H1 (cell line): ENCODE data around the gene PIK3R6. TPM values are rescaled to one million over a fixed set of nuclear protein-coding genes. Genes with fewer than 3 reads are reported as not detected.

Experiments used
- CTCF ChIA-PET: fragments of 300-600 bp; sonication (Branson Sonifier 250); formaldehyde crosslinking; loops from one replicate; lab custom pipeline; 2021; ENCODE audit not compliant: partially characterized antibody; lab: Charles Lee
- POLR2A ChIA-PET: fragments of 300-600 bp; sonication (Branson Sonifier 250); formaldehyde crosslinking; loops from one replicate; lab custom pipeline; 2021; ENCODE audit warnings: inconsistent platforms; ENCODE audit not compliant: partially characterized antibody; lab: Charles Lee
- DNase-seq, 2 experiments: peaks; one replicate each; pipeline versions ENCODE4 v3.0.0 to v3.0.0-alpha.2; 2010 to 2022; ENCODE audit warnings: low spot score in 2 of 2, low read depth in 1 of 2, mixed read lengths in 1 of 2
- FAIRE-seq: peaks from 2 replicates; lab custom pipeline; 2011; peaks lifted over from hg19 to GRCh38; lab: Jason Lieb, UNC
- H2AFZ ChIP-seq: 2 replicates; pipeline ENCODE4 v1.8.1; 2012; ENCODE audit warnings: low read length, inconsistent platforms
- H2AK5ac ChIP-seq: 2 replicates; pipeline ENCODE4 v1.6.1; 2013; ENCODE audit warnings: low read depth, low read length
- H2BK120ac ChIP-seq: replicated peaks from 2 replicates; pipeline ENCODE3; 2013; ENCODE audit warnings: low read depth, low read length, inconsistent platforms
- H2BK12ac ChIP-seq: 2 replicates; pipeline ENCODE4 v1.6.1; 2013; ENCODE audit warnings: low read depth, low read length
- H2BK15ac ChIP-seq: 2 replicates; pipeline ENCODE4 v1.6.1; 2013; ENCODE audit warnings: low read length
- H2BK20ac ChIP-seq: 2 replicates; pipeline ENCODE4 v1.6.1; 2013; ENCODE audit warnings: low read length
- H2BK5ac ChIP-seq: 2 replicates; pipeline ENCODE4 v1.6.1; 2013; ENCODE audit warnings: low read depth, low read length
- H3K14ac ChIP-seq: 2 replicates; pipeline ENCODE4 v1.6.1; 2013; ENCODE audit warnings: inconsistent platforms; ENCODE audit not compliant: insufficient read length
- H3K18ac ChIP-seq: 2 replicates; pipeline ENCODE4 v1.6.1; 2013; ENCODE audit warnings: low read length; ENCODE audit errors: extremely low read depth
- H3K23ac ChIP-seq: 2 replicates; pipeline ENCODE4 v1.6.1; 2013; ENCODE audit warnings: inconsistent platforms; ENCODE audit not compliant: insufficient read length
- H3K23me2 ChIP-seq: 2 replicates; pipeline ENCODE4 v1.6.1; 2013; ENCODE audit warnings: low read depth, low read length
- H3K27ac ChIP-seq: 2 replicates; pipeline ENCODE4 v1.6.1; 2011; ENCODE audit warnings: low read depth, low read length, inconsistent platforms
- H3K27me3 ChIP-seq, 4 experiments: replicated peaks in 1 of 4; 1 replicate in 1 of 4; 2 replicates in 3 of 4; pipeline versions ENCODE4 v1.6.1 to v1.8.1; 2011 to 2013; ENCODE audit warnings: low read length in 3 of 4, mild to moderate bottlenecking in 3 of 4, inconsistent platforms in 2 of 4, mixed read lengths in 2 of 4, moderate library complexity in 1 of 4; ENCODE audit not compliant: control insufficient read depth in 3 of 4, insufficient read depth in 3 of 4; ENCODE audit errors: extremely low read depth in 1 of 4
- H3K36me3 ChIP-seq, 4 experiments: 2 replicates each; pipeline versions ENCODE4 v1.6.1 to v1.8.1; 2011 to 2013; ENCODE audit warnings: mild to moderate bottlenecking in 4 of 4, low read length in 3 of 4, moderate library complexity in 2 of 4, control low read depth in 1 of 4, inconsistent platforms in 1 of 4; ENCODE audit not compliant: insufficient read depth in 4 of 4, control insufficient read depth in 2 of 4
- H3K4ac ChIP-seq: replicated peaks from 2 replicates; pipeline ENCODE3; 2013; ENCODE audit warnings: low read length, low read depth, mixed read lengths, inconsistent platforms; ENCODE audit not compliant: insufficient read length
- H3K4me1 ChIP-seq, 4 experiments: replicated peaks in 1 of 4; 1 replicate in 1 of 4; 2 replicates in 3 of 4; pipeline versions ENCODE4 v1.6.1 to v1.8.1; 2011 to 2013; ENCODE audit warnings: low read length in 3 of 4, inconsistent platforms in 2 of 4, mixed read lengths in 1 of 4; ENCODE audit not compliant: insufficient read depth in 4 of 4, control insufficient read depth in 3 of 4
- H3K4me2 ChIP-seq, 2 experiments: 2 replicates each; pipeline versions ENCODE4 v1.6.1 to v1.8.1; 2011 to 2013; ENCODE audit warnings: low read depth in 2 of 2, low read length in 2 of 2, control low read depth in 1 of 2, inconsistent platforms in 1 of 2, mild to moderate bottlenecking in 1 of 2; ENCODE audit not compliant: insufficient read depth in 1 of 2
- H3K4me3 ChIP-seq, 4 experiments: fragments of 200-600, 300-600 bp in 1 of 4; sonication (generic), shearing (Covaris generic), sonication (Bioruptor Twin) in 1 of 4; 2 replicates each; pipeline versions ENCODE4 v1.5.1 to v1.8.1; 2011 to 2016; ENCODE audit warnings: low read length in 4 of 4, low read depth in 3 of 4, control low read depth in 2 of 4, inconsistent platforms in 2 of 4, mild to moderate bottlenecking in 2 of 4, mixed read lengths in 1 of 4, moderate library complexity in 1 of 4; ENCODE audit not compliant: insufficient read depth in 2 of 4; ENCODE audit errors: extremely low read depth in 1 of 4
- H3K56ac ChIP-seq: replicated peaks from 2 replicates; pipeline ENCODE3; 2013; ENCODE audit warnings: low read depth, mild to moderate bottlenecking, mixed read lengths, low read length, inconsistent platforms; ENCODE audit not compliant: insufficient read length
- H3K79me1 ChIP-seq: 2 replicates; pipeline ENCODE4 v1.6.1; 2013; ENCODE audit warnings: low read depth, low read length, control low read depth
- H3K79me2 ChIP-seq, 2 experiments: 2 replicates each; pipeline versions ENCODE4 v1.6.1 to v1.8.1; 2012 to 2013; ENCODE audit warnings: low read length in 2 of 2, mild to moderate bottlenecking in 2 of 2, inconsistent platforms in 1 of 2; ENCODE audit not compliant: insufficient read depth in 2 of 2, control insufficient read depth in 1 of 2
- H3K9ac ChIP-seq, 4 experiments: replicated peaks in 1 of 4; 1 replicate in 1 of 4; 2 replicates in 3 of 4; pipeline versions ENCODE4 v1.6.1 to v1.8.1; 2011 to 2013; ENCODE audit warnings: low read depth in 3 of 4, low read length in 3 of 4, control low read depth in 2 of 4, mild to moderate bottlenecking in 2 of 4, moderate library complexity in 2 of 4, inconsistent platforms in 1 of 4; ENCODE audit errors: extremely low read depth in 1 of 4
- H3K9me3 ChIP-seq, 2 experiments: 2 replicates each; pipeline versions ENCODE4 v1.6.1 to v1.8.1; 2012 to 2013; ENCODE audit warnings: mild to moderate bottlenecking in 2 of 2, moderate library complexity in 2 of 2, control low read depth in 1 of 2, inconsistent platforms in 1 of 2, low read depth in 1 of 2, low read length in 1 of 2, mixed read lengths in 1 of 2; ENCODE audit not compliant: insufficient read depth in 2 of 2
- H4K20me1 ChIP-seq, 2 experiments: replicated peaks in 1 of 2; 2 replicates each; pipeline versions ENCODE3 to v1.8.1; 2011 to 2013; ENCODE audit warnings: inconsistent platforms in 2 of 2, low read length in 2 of 2, mild to moderate bottlenecking in 1 of 2; ENCODE audit not compliant: insufficient read depth in 2 of 2, control insufficient read depth in 1 of 2
- H4K5ac ChIP-seq: 2 replicates; pipeline ENCODE4 v1.6.1; 2013; ENCODE audit warnings: low read length, low read depth, mixed read lengths, inconsistent platforms; ENCODE audit not compliant: insufficient read length
- H4K8ac ChIP-seq: 2 replicates; pipeline ENCODE4 v1.8.0; 2013; ENCODE audit warnings: mild to moderate bottlenecking, moderate library complexity, low read length, inconsistent platforms; ENCODE audit not compliant: insufficient read depth; ENCODE audit errors: extremely low read depth
- H4K91ac ChIP-seq: replicated peaks from 2 replicates; pipeline ENCODE3; 2013; ENCODE audit warnings: low read length, mixed read lengths, inconsistent platforms; ENCODE audit not compliant: insufficient read length
- BACH1 ChIP-seq: IDR thresholded peaks from 2 replicates; pipeline ENCODE4 v1.6.1; 2012; ENCODE audit warnings: low read length, improper control_type of control experiment
- CBX8 ChIP-seq: fragments of 300-800, 300-1000 bp; sonication (generic); IDR thresholded peaks from 2 replicates; pipeline ENCODE4 v1.7.1; 2016; ENCODE audit warnings: low read depth, low read length, borderline replicate concordance
- EGR1 ChIP-seq: IDR thresholded peaks from 2 replicates; pipeline ENCODE4 v1.6.1; 2011; ENCODE audit warnings: low read depth, low read length, borderline replicate concordance
- KDM1A ChIP-seq: fragments of 200-600, 300-600 bp; sonication (generic); IDR thresholded peaks from 2 replicates; pipeline ENCODE4 v1.7.1; 2016; ENCODE audit warnings: mild to moderate bottlenecking, low read length, borderline replicate concordance
- KDM4A ChIP-seq: IDR thresholded peaks from one replicate; pipeline ENCODE4 v1.7.1; 2012; ENCODE audit warnings: low read depth, mild to moderate bottlenecking, moderate library complexity, low read length, inconsistent platforms; ENCODE audit not compliant: severe bottlenecking
- RFX5 ChIP-seq: IDR thresholded peaks from 2 replicates; pipeline ENCODE4 v1.6.1; 2011; ENCODE audit warnings: low read depth, low read length, improper control_type of control experiment, borderline replicate concordance
- RXRA ChIP-seq: IDR thresholded peaks from 2 replicates; pipeline ENCODE4 v1.6.1; 2011; ENCODE audit warnings: low read depth, mild to moderate bottlenecking, low read length, moderate library complexity; ENCODE audit not compliant: insufficient read depth
- SUZ12 ChIP-seq: fragments of 200-600 bp; sonication (generic); IDR thresholded peaks from 2 replicates; pipeline ENCODE4 v1.6.1; 2012; ENCODE audit warnings: mild to moderate bottlenecking, inconsistent platforms, low read length, moderate library complexity, mixed read lengths
- TAF7 ChIP-seq: optimal IDR thresholded peaks from 2 replicates; pipeline ENCODE3; 2011; ENCODE audit warnings: low read depth, mild to moderate bottlenecking, inconsistent platforms, low read length, moderate library complexity, borderline replicate concordance
- WGBS, 2 experiments: shearing (Covaris generic) in 1 of 2; methylation state at CpG; one replicate each; pipeline versions ENCODE4 v1.1.6 to v1.1.7; 2013 to 2015; ENCODE audit warnings: low lambda C conversion rate in 2 of 2, mixed read lengths in 2 of 2, inconsistent platforms in 1 of 2, low coverage in 1 of 2, missing lambda C conversion rate in 1 of 2; ENCODE audit not compliant: insufficient replicate concordance in 2 of 2, insufficient coverage in 1 of 2, insufficient read length in 1 of 2; ENCODE audit errors: extremely low coverage in 1 of 2, missing lambda C conversion rate in 1 of 2; 5-methylcytosine and 5-hydroxymethylcytosine counted together
- polyA plus RNA-seq, 7 experiments: library from polyadenylated mRNA; depleted of rRNA in 3 of 7; stranded (reverse) in 5 of 7; unstranded in 2 of 7; fragments of >200 nt in 5 of 7; fragments of 200-250 nt in 2 of 7; gene quantifications; 1 replicate in 5 of 7; 2 replicates in 1 of 7; 4 replicates in 1 of 7; pipeline versions ENCODE4 v1.2.1 to v1.2.3, GENCODE V29; 2011 to 2013; ENCODE audit warnings: missing spikeins in 2 of 7, mixed read lengths in 2 of 7
- total RNA-seq: library from RNA; stranded (reverse); fragmentation: NEBNext Ultra II Directional; extraction: Animal tissue kit (Norgen Biotek cat#: 25700); gene quantifications from 2 replicates; pipeline ENCODE4 v1.2.1, GENCODE V29; 2021
- TF ChIP-seq, protein P1 (sequence below), 3 experiments: IDR thresholded peaks; 1 replicate in 2 of 3; 2 replicates in 1 of 3; pipeline versions ENCODE4 v1.5.1 to v1.6.1; 2011; ENCODE audit warnings: low read length in 3 of 3, mild to moderate bottlenecking in 3 of 3, inconsistent platforms in 2 of 3, low read depth in 1 of 3, moderate library complexity in 1 of 3; ENCODE audit not compliant: insufficient read depth in 1 of 3; ENCODE audit errors: control extremely low read depth in 1 of 3

PIK3R6 gene
- total and polyA plus RNA-seq, 2 of the 8 experiments (the other 6 are each of a cell fraction or from before 2014, with no cell fraction given): 0.24 to 1.2 TPM

DNA sequence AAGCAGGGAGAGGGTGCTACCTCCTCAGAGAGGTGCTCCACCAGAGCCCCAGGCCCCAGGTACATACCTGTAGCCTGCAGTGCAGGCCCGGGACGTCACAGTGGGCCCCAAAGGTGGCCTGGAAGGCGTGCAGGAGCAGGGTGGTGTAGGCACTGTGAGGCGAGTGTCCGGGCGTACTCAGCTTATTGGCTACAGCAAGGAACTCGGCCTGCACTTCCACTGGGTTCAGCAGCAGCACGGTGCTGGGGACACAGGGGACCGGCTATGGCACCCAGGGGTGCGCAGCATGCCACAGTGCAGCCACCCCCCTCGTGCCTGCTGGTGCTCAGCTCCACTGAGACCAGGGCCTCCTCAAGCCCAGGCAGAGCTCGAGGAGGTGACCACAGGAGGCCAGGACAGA lies 23.2 kb upstream of the PIK3R6 start:
- WGBS, 2 experiments: 93% methylated on average over 12 of the region's 12 CpGs; no CpG with 5 or more reads in 1 of the 2 experiments

More for the DNA sequence above, 23.2 kb upstream of the PIK3R6 start:
- Histone ChIP-seq H3K56ac (no peak overlapping the region), H2BK12ac (no peak overlapping the region), H3K4me3 (no peak overlapping the region), H3K4me1 (peaks cover 0 to 19% (median 11%) of the 10 kb centered on the region in 4 experiments; a peak in 4 of 7 replicates), H2BK15ac (no peak overlapping the region), H3K4ac (no peak overlapping the region), H3K23ac (no peak overlapping the region), H3K9ac (no peak overlapping the region), H2AK5ac (no peak overlapping the region), H4K8ac (no peak overlapping the region), H3K27me3 (no peaks in the 10 kb centered on the region; a peak in 1 of 7 replicates), H3K36me3 (no peaks in the 10 kb centered on the region), H3K4me2 (no peak overlapping the region), H3K14ac (no peak overlapping the region), H4K5ac (no peak overlapping the region), H3K9me3 (no peaks in the 10 kb centered on the region; a peak in 1 of 4 replicates), H2BK5ac (no peak overlapping the region), H3K18ac (no peak overlapping the region), H2BK20ac (no peak overlapping the region), H4K91ac (no peak overlapping the region), H3K79me2 (no peaks in the 10 kb centered on the region), H3K79me1 (no peaks in the 10 kb centered on the region), H3K23me2 (peaks cover 3% of the 10 kb centered on the region; the same call in 1 of the 2 replicates), H3K27ac (no peak overlapping the region), H4K20me1 (no peaks in the 10 kb centered on the region), H2AFZ (no peak overlapping the region), H2BK120ac (no peak overlapping the region)
- TF ChIP-seq CBX8: no peak
- TF ChIP-seq SUZ12: no peak
- no peak for TF ChIP-seq KDM4A
- TF ChIP-seq RXRA: no peak
- TF ChIP-seq KDM1A: no peak
- TF ChIP-seq RFX5: no peak
- TF ChIP-seq, protein P1, sequence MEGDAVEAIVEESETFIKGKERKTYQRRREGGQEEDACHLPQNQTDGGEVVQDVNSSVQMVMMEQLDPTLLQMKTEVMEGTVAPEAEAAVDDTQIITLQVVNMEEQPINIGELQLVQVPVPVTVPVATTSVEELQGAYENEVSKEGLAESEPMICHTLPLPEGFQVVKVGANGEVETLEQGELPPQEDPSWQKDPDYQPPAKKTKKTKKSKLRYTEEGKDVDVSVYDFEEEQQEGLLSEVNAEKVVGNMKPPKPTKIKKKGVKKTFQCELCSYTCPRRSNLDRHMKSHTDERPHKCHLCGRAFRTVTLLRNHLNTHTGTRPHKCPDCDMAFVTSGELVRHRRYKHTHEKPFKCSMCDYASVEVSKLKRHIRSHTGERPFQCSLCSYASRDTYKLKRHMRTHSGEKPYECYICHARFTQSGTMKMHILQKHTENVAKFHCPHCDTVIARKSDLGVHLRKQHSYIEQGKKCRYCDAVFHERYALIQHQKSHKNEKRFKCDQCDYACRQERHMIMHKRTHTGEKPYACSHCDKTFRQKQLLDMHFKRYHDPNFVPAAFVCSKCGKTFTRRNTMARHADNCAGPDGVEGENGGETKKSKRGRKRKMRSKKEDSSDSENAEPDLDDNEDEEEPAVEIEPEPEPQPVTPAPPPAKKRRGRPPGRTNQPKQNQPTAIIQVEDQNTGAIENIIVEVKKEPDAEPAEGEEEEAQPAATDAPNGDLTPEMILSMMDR (IDR thresholded peaks at IDR 0.05; ENCODE audit: control extremely low read depth in 1 of 3, insufficient read depth in 1 of 3, low read depth in 1 of 3, low read length in 3 of 3): no peak
- no peak for TF ChIP-seq EGR1
- TF ChIP-seq TAF7: no peak
- TF ChIP-seq BACH1: no peak
- ChIA-PET CTCF (interaction anchor here (0.6 to 10.4 kb wide), 8 partner anchors 10 to 238 kb away, joined by 3 to 107 read pairs (median 6); partner anchors contain the start of gene MFSD6L), POLR2A (no interaction called here)
- FAIRE-seq (no peak), DNase-seq (no peak)
